ENCODE measurements around the gene WNK1.

DNA sequence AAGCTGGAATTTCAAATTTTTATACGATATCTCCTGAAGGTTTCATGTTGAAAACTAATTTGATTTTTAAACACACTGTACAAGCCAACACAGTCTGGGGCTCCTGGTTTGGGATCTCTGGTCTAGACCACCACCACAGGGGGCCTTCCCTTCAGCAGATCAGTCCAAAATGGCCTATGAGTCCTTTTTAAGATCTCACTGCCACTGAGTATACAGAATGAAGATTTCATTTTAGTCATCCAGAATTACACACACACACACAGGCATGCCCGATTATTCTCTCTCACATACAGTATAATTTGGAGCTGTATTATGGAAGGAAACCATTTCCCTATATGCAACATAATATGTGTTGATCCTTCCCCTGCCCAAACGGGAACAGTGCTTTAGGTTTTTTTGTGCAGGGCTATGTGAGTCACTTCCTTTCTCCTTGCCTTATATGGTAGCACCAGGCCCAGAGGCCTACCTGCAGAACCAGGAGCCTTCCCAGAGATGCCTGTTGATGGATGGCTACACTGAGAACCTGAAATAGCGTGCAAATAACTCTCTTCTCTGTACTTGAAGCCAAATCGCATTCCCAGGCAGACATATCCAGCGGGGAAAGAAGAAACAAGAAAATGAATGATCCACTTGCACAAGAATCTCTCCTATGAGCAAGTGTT, 28.1 kb upstream of the WNK1 start:
- TF ChIP-seq JUN (IDR thresholded peaks at IDR 0.05): no peak
- TF ChIP-seq, protein P1, sequence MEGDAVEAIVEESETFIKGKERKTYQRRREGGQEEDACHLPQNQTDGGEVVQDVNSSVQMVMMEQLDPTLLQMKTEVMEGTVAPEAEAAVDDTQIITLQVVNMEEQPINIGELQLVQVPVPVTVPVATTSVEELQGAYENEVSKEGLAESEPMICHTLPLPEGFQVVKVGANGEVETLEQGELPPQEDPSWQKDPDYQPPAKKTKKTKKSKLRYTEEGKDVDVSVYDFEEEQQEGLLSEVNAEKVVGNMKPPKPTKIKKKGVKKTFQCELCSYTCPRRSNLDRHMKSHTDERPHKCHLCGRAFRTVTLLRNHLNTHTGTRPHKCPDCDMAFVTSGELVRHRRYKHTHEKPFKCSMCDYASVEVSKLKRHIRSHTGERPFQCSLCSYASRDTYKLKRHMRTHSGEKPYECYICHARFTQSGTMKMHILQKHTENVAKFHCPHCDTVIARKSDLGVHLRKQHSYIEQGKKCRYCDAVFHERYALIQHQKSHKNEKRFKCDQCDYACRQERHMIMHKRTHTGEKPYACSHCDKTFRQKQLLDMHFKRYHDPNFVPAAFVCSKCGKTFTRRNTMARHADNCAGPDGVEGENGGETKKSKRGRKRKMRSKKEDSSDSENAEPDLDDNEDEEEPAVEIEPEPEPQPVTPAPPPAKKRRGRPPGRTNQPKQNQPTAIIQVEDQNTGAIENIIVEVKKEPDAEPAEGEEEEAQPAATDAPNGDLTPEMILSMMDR (IDR thresholded peaks at IDR 0.05): no peak
- no peak for TF ChIP-seq CBX2 (IDR thresholded peaks at IDR 0.05; ENCODE audit: borderline replicate concordance, low read depth)
- no peak for TF ChIP-seq CEBPB (IDR thresholded peaks at IDR 0.05)
- TF ChIP-seq, protein P2, sequence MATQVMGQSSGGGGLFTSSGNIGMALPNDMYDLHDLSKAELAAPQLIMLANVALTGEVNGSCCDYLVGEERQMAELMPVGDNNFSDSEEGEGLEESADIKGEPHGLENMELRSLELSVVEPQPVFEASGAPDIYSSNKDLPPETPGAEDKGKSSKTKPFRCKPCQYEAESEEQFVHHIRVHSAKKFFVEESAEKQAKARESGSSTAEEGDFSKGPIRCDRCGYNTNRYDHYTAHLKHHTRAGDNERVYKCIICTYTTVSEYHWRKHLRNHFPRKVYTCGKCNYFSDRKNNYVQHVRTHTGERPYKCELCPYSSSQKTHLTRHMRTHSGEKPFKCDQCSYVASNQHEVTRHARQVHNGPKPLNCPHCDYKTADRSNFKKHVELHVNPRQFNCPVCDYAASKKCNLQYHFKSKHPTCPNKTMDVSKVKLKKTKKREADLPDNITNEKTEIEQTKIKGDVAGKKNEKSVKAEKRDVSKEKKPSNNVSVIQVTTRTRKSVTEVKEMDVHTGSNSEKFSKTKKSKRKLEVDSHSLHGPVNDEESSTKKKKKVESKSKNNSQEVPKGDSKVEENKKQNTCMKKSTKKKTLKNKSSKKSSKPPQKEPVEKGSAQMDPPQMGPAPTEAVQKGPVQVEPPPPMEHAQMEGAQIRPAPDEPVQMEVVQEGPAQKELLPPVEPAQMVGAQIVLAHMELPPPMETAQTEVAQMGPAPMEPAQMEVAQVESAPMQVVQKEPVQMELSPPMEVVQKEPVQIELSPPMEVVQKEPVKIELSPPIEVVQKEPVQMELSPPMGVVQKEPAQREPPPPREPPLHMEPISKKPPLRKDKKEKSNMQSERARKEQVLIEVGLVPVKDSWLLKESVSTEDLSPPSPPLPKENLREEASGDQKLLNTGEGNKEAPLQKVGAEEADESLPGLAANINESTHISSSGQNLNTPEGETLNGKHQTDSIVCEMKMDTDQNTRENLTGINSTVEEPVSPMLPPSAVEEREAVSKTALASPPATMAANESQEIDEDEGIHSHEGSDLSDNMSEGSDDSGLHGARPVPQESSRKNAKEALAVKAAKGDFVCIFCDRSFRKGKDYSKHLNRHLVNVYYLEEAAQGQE (IDR thresholded peaks at IDR 0.05): no peak
- TF ChIP-seq HEYL (CRISPR knock-in tag; IDR thresholded peaks at IDR 0.05): no peak
- no peak for TF ChIP-seq SMC3 (IDR thresholded peaks at IDR 0.05)

Data from A549 (cell line).